GM12891 (cell line): ENCODE data around the gene TMEM231.

ENCODE experiments used
- DNase-seq: peaks from one replicate; pipeline ENCODE4 v3.0.0; 2011; ENCODE audit warnings: low spot score; ENCODE audit not compliant: insufficient read length
- FAIRE-seq: peaks from 2 replicates; lab custom pipeline; 2011; peaks lifted over from hg19 to GRCh38; lab: Jason Lieb, UNC
- PAX5 ChIP-seq: IDR thresholded peaks from 2 replicates; pipeline ENCODE4 v1.6.1; 2011; ENCODE audit warnings: low read length, moderate library complexity, mild to moderate bottlenecking; ENCODE audit not compliant: insufficient read depth, severe bottlenecking
- POLR2A ChIP-seq: IDR thresholded peaks from 2 replicates; pipeline ENCODE4 v1.6.1; 2011; ENCODE audit warnings: low read depth, low read length, control low read depth
- POLR2AphosphoS5 ChIP-seq: IDR thresholded peaks from 2 replicates; pipeline ENCODE4 v1.6.1; 2011; ENCODE audit warnings: low read depth, low read length, control low read depth
- POU2F2 ChIP-seq: IDR thresholded peaks from 2 replicates; pipeline ENCODE4 v1.6.1; 2011; ENCODE audit warnings: low read depth, mild to moderate bottlenecking, control low read depth, low read length, moderate library complexity
- SPI1 ChIP-seq: IDR thresholded peaks from 2 replicates; pipeline ENCODE4 v1.6.1; 2011; ENCODE audit warnings: low read depth, low read length, control low read depth
- TAF1 ChIP-seq: IDR thresholded peaks from 2 replicates; pipeline ENCODE4 v1.6.1; 2011; ENCODE audit warnings: low read depth, low read length, control low read depth

Gene TMEM231

DNA sequence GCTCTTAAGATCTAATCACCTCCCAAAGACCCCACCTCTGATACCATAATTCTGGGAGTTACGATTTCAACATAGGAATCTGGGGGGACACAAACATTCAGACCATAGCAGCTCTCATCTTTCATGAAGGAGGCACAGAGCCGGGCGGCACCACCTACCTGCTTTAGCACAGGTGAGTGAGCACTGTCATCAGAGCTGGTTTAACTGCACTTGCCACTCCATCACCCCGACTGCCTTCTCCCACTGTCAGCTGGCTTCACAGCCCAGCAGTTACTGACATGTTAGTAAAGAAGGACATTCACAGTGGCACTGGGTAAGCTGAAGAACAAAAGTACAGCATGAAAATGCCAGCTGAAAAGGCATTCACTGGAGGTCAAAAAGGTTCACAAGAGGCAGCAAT, 32.7 kb upstream of the TMEM231 start:
- DNase-seq = no peak
- no peak for FAIRE-seq
- TF ChIP-seq POLR2A (no peak), POLR2AphosphoS5 (no peak), PAX5 (no peak), SPI1 (no peak), POU2F2 (no peak), TAF1 (no peak)

DNA sequence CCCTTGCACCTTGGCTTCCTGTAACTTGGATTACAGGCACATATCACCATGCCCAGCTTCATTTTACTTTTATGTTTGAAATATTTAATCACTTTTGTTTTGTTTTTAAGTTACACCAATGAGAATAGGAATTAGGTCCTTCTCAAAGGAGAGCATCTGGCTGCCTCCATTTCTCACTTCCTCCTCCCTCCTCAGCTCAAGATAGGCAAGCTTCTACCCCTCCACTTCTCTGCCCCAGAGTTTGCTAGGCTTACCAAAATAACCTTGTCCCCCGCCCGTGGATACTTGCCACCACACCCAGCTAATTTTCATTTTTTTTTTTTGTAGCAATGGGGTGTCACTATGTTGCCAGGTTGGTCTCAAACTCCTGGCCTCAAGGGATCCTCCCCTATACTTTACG, 28.1 kb upstream of the TMEM231 start:
- TF ChIP-seq PAX5 (no peak), SPI1 (peak; percentile 81)
- no peak for DNase-seq
- FAIRE-seq = peak; percentile 13

DNA sequence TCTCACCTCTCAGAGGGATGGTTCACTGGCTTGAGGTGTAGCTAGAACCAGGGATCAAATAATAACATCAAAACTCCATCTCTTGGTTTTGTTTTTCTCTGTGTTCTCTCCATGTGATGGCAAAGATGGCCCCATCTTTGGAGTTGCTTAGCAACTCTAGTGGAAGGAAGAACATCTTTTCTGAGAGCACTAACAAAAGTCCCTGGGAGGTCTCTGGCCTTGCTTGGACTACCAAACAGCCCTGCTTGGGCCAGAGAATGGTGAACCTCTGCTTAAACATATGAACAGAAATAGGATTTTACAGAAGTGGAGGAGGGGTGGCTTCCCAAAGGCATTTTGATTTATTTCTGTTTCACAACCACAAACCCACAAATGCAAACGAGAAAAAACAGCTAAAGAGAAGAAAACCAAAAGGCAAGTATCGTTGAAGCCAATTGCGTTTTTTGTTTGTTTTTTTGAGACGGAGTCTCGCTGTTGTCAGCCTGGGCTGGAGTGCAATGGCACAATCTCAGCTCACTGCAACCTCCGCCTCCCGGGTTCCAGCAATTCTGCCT, 23.3 kb upstream of the TMEM231 start:
- TF ChIP-seq TAF1 (no peak), SPI1 (no peak), POLR2A (no peak), PAX5 (no peak), POU2F2 (no peak)
- FAIRE-seq (no peak), DNase-seq (no peak)

DNA sequence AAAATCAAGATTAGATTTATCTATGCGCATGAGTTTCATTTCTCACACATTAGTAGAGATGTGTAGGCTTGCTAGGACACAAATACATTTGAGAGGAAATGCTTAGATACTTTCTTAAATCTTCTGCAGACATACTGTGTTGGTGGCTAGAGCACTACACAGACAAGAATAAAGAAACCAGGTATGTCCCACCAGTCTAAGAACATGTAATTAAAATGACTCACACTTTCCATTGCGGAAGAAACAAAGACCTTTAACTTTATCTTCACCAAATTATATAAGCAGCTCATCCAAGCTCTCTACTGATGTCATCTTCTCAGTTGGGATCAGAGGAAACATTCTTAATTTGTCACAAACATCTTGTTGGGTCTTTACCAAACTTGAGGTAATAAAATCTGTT, 22.7 kb upstream of the TMEM231 start:
- no peak for DNase-seq
- no peak for TF ChIP-seq PAX5
- TF ChIP-seq POU2F2 = no peak
- no peak for TF ChIP-seq SPI1
- TF ChIP-seq POLR2A = no peak
- no peak for TF ChIP-seq TAF1
- no peak for TF ChIP-seq POLR2AphosphoS5
- FAIRE-seq = no peak

DNA sequence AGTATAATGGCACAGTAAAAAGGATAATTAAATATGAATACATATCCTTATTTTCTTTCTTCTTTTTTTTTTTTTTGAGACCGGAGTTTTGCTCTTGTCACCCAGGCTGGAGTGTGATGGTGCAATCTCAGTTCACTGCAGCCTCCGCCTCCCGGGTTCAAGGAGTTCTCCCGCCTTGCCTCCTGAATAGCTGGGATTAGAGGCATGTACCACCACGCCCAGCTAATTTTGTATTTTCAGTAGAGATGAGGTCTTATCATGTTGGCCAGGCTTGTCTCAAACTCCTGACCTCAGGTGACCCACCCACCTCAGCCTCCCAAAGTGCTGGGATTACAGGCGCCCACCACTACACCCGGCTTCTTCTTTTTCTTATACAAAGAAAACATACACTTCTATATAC, 22.2 kb upstream of the TMEM231 start:
- FAIRE-seq = no peak
- DNase-seq = no peak
- TF ChIP-seq POU2F2 (no peak), TAF1 (no peak), POLR2AphosphoS5 (no peak), POLR2A (no peak), PAX5 (no peak), SPI1 (no peak)

DNA sequence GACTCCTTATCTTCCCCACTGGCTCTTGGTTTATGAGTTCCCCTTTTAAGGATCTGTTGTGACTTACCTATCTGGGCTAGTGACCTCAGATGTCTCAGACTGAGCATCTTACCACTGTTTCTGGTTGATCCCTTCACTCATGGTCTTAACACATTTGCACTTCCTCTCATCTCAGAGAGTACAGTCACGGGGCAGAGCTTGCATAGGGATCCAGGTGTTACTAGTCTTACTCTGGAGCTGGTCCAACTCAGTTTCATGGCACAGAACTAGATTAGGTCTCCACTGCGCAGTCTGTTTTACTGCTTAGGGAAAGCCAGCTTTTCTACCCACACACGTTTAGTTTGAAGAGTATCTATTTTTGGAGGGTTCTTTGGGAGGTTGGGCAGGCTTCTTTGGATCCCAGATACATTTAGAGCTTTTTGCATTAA, 20.3 kb upstream of the TMEM231 start:
- FAIRE-seq = peak; percentile 76
- TF ChIP-seq POU2F2 (no peak), POLR2A (0 out of 2 replicates have a peak, but pooled peaks have one; percentile 16), SPI1 (peak; percentile 86)
- DNase-seq = no peak

DNA sequence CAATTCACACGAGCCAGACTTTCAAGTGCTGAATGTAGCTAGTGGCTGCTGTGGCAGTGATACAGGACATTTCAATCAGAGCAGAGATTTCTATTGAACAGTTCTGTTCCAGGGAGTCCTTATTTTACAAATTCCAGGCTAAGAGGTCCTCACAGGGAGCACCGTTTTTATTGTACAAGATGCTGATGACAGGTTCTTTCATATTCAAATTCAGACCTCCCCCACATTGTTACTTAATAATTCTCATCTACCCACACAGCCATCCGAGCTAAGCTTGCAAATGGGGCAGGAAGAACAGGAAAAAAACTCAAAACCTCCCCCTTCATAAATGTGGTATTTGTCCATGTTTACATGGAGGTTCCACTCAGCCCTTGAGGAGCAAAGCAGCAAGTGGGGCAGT, 19.9 kb upstream of the TMEM231 start:
- DNase-seq = no peak
- TF ChIP-seq TAF1 (no peak), POLR2AphosphoS5 (no peak), PAX5 (no peak), POU2F2 (no peak), POLR2A (no peak), SPI1 (no peak)
- no peak for FAIRE-seq

DNA sequence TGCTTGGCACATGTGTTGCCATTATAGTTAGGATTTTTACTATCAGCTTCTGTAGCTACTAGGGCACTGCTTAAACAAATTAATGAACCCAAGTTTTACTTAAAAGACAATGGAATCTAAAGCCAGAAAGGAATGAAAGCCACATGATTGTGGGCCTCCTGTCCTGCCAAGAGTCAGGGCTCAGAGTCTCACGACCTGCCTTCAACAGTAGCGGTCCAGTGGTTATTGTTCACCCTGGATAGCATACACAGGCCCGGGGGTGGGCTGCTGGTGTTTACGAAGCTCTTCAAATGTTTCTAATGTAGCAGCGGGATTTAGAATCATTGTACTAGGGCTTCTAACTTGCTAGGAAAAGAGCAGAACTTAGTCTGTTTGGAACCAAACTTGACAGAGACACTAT, 17.9 kb upstream of the TMEM231 start:
- FAIRE-seq = no peak
- TF ChIP-seq POLR2AphosphoS5 = no peak
- TF ChIP-seq PAX5 = no peak
- TF ChIP-seq SPI1 = no peak
- no peak for TF ChIP-seq TAF1
- no peak for TF ChIP-seq POU2F2
- no peak for TF ChIP-seq POLR2A
- no peak for DNase-seq

DNA sequence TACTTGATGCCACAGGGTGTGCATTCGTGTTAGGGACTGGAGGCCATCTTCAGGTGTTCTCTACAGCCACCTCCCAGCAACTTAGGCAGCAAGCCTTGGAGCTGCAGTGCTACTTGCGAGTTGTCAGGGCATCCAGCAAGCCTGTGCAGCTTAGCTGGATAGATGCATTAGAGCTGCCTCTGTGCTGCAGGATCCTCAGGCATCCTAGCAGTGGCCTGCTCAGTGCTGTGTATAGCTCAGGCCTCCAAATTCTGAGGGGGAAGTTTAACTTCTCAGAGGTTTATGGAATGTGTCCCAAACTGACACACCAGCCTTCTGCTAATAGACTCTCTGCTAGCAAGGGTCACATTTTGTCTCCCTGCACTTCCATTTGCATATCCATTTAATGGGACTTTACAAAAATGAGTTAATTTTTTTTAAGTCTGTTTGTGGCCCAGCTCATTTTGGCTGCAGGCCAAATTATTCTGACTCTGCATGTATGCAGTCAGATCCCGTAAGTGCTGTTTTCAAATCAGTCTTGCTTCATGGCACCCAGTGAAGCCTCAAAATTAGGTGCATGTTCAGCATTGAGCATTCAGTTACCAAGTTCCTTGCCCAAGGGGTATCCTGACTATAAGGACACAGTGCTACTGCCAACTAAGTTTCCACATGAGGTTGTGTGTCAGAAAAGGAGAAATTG, 17.0 kb upstream of the TMEM231 start:
- DNase-seq (no peak), FAIRE-seq (no peak)
- TF ChIP-seq POLR2AphosphoS5 = no peak
- no peak for TF ChIP-seq PAX5
- no peak for TF ChIP-seq POLR2A
- no peak for TF ChIP-seq TAF1
- TF ChIP-seq SPI1 = no peak
- TF ChIP-seq POU2F2 = no peak

DNA sequence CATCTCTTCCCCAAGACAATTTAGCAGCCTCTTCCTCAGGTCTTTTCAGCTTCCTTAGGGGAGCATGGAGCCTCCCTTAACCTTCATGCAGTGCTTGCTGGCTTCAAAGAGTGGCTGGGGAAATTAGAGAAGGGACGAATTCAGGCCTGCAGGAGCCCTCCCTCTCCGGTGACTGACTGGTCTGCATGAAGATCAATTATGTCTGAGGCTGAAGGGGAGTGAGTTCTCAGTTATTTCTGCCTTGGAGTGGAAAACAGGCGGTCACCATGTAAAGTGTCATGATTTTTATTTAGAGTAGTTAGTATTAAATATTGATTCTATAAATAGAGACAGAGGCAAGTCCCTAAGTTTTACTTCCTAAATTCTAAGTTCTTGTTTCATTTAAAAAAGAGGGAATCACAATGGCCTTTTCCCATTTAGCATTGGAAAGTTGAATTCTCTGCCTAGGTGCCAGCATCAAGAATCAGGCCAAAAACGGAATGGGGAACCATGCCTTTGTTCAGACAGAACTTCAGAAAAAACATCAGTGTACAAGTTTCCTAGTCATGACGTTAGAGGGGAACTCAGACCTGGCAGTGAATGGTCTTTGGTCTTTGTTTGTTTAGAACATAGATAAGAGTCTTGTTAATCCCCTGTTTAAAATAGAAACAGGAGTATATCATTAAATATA, 14.5 kb upstream of the TMEM231 start:
- no peak for FAIRE-seq
- DNase-seq = no peak
- TF ChIP-seq SPI1 (peak; percentile 60), POLR2A (no peak), TAF1 (no peak)
